Smooth muscle cell (in vitro differentiated cells): ENCODE measurements around the gene ADCK1. TPM values are rescaled to one million over a fixed set of nuclear protein-coding genes. Genes with fewer than 3 reads are reported as not detected.
A peak's percentile ranks its signal among the peaks of the same experiment; 100 is the strongest.
"Not testable (repeated sequence)": the region's sequence is repeated elsewhere in the genome, so short reads cannot be mapped to it uniquely, and the experiment has no call there.

Source experiments
- DNase-seq: peaks from one replicate; lab custom pipeline; 2025; ENCODE audit not compliant: unreplicated experiment; lab: John Stamatoyannopoulos, UW
- H2AFZ ChIP-seq: fragments of 200-600 bp; sonication (generic); 2 replicates; pipeline ENCODE4 v1.6.0; 2016; ENCODE audit warnings: antibody characterized with exemption, low read depth, mild to moderate bottlenecking
- H3F3A ChIP-seq: fragments of 200-600 bp; sonication (generic); 2 replicates; pipeline ENCODE4 v1.6.0; 2017; ENCODE audit warnings: antibody characterized with exemption, low read depth
- H3K27ac ChIP-seq: fragments of 200-600 bp; sonication (generic); 2 replicates; pipeline ENCODE4 v1.5.1; 2016; ENCODE audit warnings: low read depth, mild to moderate bottlenecking
- H3K27me3 ChIP-seq: fragments of 200-600 bp; sonication (generic); 2 replicates; pipeline ENCODE4 v1.6.1; 2016; ENCODE audit warnings: low read depth, mild to moderate bottlenecking
- H3K36me3 ChIP-seq: fragments of 200-600 bp; sonication (generic); 2 replicates; pipeline ENCODE4 v1.5.1; 2016; ENCODE audit warnings: low read depth
- H3K4me1 ChIP-seq: fragments of 200-600 bp; sonication (generic); 2 replicates; pipeline ENCODE4 v1.5.1; 2016; ENCODE audit warnings: low read depth
- H3K4me2 ChIP-seq: fragments of 200-600 bp; sonication (generic); 2 replicates; pipeline ENCODE4 v1.6.0; 2016; ENCODE audit warnings: mild to moderate bottlenecking
- H3K4me3 ChIP-seq: fragments of 200-600 bp; sonication (generic); 2 replicates; pipeline ENCODE4 v1.5.1; 2016; ENCODE audit warnings: mild to moderate bottlenecking
- H3K79me2 ChIP-seq: fragments of 200-600 bp; sonication (generic); 2 replicates; pipeline ENCODE4 v1.6.0; 2016; ENCODE audit warnings: low read depth, mild to moderate bottlenecking
- H3K9ac ChIP-seq: fragments of 200-600 bp; sonication (generic); 2 replicates; pipeline ENCODE4 v1.6.0; 2016; ENCODE audit warnings: low read depth
- H3K9me3 ChIP-seq: fragments of 200-600 bp; sonication (generic); replicated peaks from 2 replicates; pipeline ENCODE4 v1.5.1; 2016; ENCODE audit warnings: low read depth
- H4K20me1 ChIP-seq: fragments of 200-600 bp; sonication (generic); 2 replicates; pipeline ENCODE4 v1.6.0; 2016; ENCODE audit warnings: low read depth
- CTCF ChIP-seq: fragments of 200-600 bp; sonication (generic); IDR thresholded peaks from 2 replicates; pipeline ENCODE4 v1.5.1; 2017; ENCODE audit warnings: borderline replicate concordance, mild to moderate bottlenecking, antibody characterized with exemption; ENCODE audit not compliant: insufficient read depth, poor library complexity, severe bottlenecking
- WGBS: methylation state at CpG from one replicate; pipeline ENCODE4 v1.1.7; 2016; ENCODE audit warnings: low lambda C conversion rate; 5-methylcytosine and 5-hydroxymethylcytosine counted together
- polyA plus RNA-seq: library from polyadenylated mRNA; unstranded; fragments of >200 nt; fragmentation: Nextera tagmentation; extraction: Ambion mirVana; gene quantifications from 2 replicates; pipeline ENCODE4 v1.2.1, GENCODE V29; 2016
- total RNA-seq: library from RNA; depleted of rRNA; stranded (reverse); fragments of >200 nt; gene quantifications from 2 replicates; pipeline ENCODE4 v1.2.3, GENCODE V29; 2014

Gene ADCK1
- total and polyA plus RNA-seq, 2 experiments from 2014 or later, result 4.2 to 5.1 TPM

- H3K27ac ChIP-seq, result no peak overlapping the region
- no peaks in the 10 kb centered on the region for H4K20me1 ChIP-seq
These were observed 9.2 kb upstream of the ADCK1 start for GRCh38 chr14:77790566-77791224.

GRCh38 chr14:77791225-77791600, 8.7 kb upstream of the ADCK1 start:
- no peak for TF ChIP-seq CTCF
- H3K27ac ChIP-seq, result no peak overlapping the region
- H3K4me1 ChIP-seq, result no peaks in the 10 kb centered on the region
- H3K27me3 ChIP-seq, result no peaks in the 10 kb centered on the region
- H4K20me1 ChIP-seq, result no peaks in the 10 kb centered on the region
- no peak overlapping the region for H3K4me3 ChIP-seq
- H2AFZ ChIP-seq, result no peak overlapping the region
- 69% methylated on average over 1 of the region's 1 CpG for WGBS
- DNase-seq, result no peak
- H3K9me3 ChIP-seq, result no peaks in the 10 kb centered on the region
- no peaks in the 10 kb centered on the region for H3K36me3 ChIP-seq
- H3K9ac ChIP-seq, result no peak overlapping the region
- H3K79me2 ChIP-seq, result no peaks in the 10 kb centered on the region
- H3K4me2 ChIP-seq, result no peak overlapping the region
- H3F3A ChIP-seq, result no peaks in the 10 kb centered on the region

More at GRCh38 chr14:77790566-77791224, 9.2 kb upstream of the ADCK1 start:
- Histone ChIP-seq H2AFZ (no peak overlapping the region), H3K79me2 (no peaks in the 10 kb centered on the region), H3K36me3 (no peaks in the 10 kb centered on the region), H3K9me3 (no peaks in the 10 kb centered on the region), H3K4me2 (no peak overlapping the region), H3K4me3 (no peak overlapping the region), H3K27me3 (no peaks in the 10 kb centered on the region), H3F3A (no peaks in the 10 kb centered on the region), H3K4me1 (peaks cover 3% of the 10 kb centered on the region), H3K9ac (no peak overlapping the region)
- no peak for DNase-seq
- TF ChIP-seq CTCF, result no peak
- WGBS, result 73% methylated on average over 6 of the region's 6 CpGs

GRCh38 chr14:77793255-77793654, 6.7 kb upstream of the ADCK1 start:
- WGBS, result 97% methylated on average over 3 of the region's 3 CpGs
- H3K4me1 ChIP-seq, H3K27ac ChIP-seq, H3F3A ChIP-seq, H3K9ac ChIP-seq, H4K20me1 ChIP-seq, H3K4me3 ChIP-seq, H3K4me2 ChIP-seq, DNase-seq, H3K79me2 ChIP-seq, H2AFZ ChIP-seq, H3K9me3 ChIP-seq, H3K27me3 ChIP-seq, H3K36me3 ChIP-seq: not testable (repeated sequence)

GRCh38 chr14:77794357-77794756, 5.6 kb upstream of the ADCK1 start:
- Histone ChIP-seq H3K27me3 (no peaks in the 10 kb centered on the region), H4K20me1 (no peaks in the 10 kb centered on the region), H2AFZ (no peak overlapping the region), H3K4me2 (no peak overlapping the region), H3K36me3 (no peaks in the 10 kb centered on the region), H3K4me1 (no peaks in the 10 kb centered on the region), H3K79me2 (no peaks in the 10 kb centered on the region), H3K27ac (no peak overlapping the region), H3F3A (no peaks in the 10 kb centered on the region), H3K4me3 (no peak overlapping the region), H3K9me3 (no peaks in the 10 kb centered on the region), H3K9ac (no peak overlapping the region)
- WGBS, result 89% methylated on average over 3 of the region's 4 CpGs
- no peak for DNase-seq
- no peak for TF ChIP-seq CTCF

GRCh38 chr14:77799456-77799855, 453 bp upstream of the ADCK1 start:
- H3K27ac ChIP-seq, H3K9me3 ChIP-seq, H4K20me1 ChIP-seq, H3K36me3 ChIP-seq, DNase-seq, H3F3A ChIP-seq, H3K27me3 ChIP-seq, H3K79me2 ChIP-seq, H3K9ac ChIP-seq, H3K4me1 ChIP-seq: not testable (repeated sequence)
- Histone ChIP-seq H2AFZ (peak overlapping the region; percentile 99), H3K4me2 (peak overlapping the region; percentile 94), H3K4me3 (peak overlapping the region; percentile 81)
- 85% methylated on average over 13 of the region's 13 CpGs for WGBS
